HG02678 (cell line): Measurements from ENCODE around the gene ORM1.
"Not testable (repeated sequence)": the region's sequence is repeated elsewhere in the genome, so short reads cannot be mapped to it uniquely, and the experiment has no call there.

Source experiments
- ATAC-seq: cut with Tn5 transposase; IDR thresholded peaks from one replicate; pipeline ENCODE4 v1.9.1; 2021; ENCODE audit warnings: mild to moderate bottlenecking, moderate library complexity; ENCODE audit not compliant: unreplicated experiment

Gene ORM1

DNA sequence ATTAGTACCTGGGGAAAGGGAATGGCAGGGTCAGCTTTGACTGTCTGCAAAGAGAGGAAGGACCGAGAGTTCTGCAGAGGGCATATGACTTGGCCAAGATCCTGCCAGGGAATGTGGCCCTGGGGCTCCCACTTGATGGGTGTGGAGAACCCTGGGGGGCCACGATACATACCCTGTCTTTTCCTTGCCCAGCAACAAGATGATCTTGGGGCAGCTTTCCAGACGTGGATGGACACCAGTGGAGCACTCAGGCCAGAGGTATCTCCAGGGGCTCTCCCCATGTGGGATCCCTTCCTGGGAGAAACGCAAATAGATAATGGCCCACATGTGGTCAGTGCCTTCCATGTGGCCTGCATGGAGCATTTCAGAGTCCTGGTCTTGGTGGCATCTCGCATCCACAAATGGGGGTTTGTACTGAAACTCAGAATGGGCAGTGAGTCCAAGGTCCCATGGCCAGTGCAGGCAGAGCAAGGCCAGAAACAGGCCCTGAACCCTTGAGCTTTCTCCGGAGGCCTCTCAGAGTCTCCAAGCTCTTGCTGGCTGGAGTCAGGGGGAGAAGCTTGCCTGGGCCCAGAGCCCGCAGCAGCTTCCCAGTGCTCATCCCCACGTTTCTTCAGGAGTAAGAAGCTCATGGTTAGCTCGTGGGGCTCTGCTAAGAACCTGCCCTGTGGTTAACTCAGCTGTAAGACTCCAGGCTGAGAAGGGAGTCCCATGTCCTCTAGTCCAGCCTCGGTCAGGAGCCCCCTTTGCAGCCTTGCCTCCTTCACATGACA is 18.3 kb upstream of the ORM1 start:
- no peak for ATAC-seq

DNA sequence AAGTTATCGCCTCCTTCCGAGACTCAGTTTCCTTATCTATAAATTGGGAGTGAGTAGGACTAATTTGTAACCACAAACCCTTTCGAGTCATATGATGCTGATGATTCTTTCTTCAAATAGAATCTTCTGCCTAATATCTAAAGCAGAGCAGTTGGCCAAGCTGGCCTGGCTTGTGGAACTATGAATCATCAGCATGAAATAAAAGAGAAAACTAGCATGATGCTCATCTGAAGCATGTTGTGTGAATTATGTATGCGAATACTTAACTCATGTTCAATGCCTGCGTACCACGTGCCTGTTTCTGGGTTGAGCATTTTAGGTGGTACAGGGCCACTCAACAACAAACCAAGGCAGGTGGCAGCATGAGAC is 15.0 kb upstream of the ORM1 start:
- ATAC-seq, result no peak

DNA sequence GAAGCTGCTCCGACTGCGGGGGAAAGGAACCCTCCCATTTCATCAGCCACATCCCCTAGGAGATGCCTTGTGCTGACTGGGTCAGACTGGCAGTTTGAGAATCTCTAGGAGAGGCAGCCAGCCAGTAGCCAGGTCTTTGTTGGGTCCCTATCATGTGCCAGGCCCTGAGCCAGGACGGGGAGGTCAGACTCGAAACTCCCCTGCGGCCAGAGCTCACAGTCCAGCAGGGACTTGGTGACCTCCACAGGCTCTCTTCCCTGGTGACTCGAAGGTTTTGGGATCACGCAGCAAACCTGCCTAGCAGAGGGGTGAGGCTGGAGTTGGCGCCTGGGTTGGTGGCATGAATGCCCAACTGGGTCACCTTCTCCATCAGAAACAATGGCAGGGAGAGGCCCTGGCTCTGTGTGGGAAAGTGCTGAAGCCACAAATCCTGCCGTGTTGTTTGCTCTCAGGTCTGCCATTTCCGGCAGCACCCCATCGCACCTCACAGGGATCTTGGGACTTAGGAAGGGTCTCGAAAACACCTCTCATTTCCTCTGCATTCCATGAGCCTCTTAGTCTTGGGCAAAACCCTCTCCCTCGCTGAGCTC is 14.4 kb upstream of the ORM1 start:
- ATAC-seq, result no peak

DNA sequence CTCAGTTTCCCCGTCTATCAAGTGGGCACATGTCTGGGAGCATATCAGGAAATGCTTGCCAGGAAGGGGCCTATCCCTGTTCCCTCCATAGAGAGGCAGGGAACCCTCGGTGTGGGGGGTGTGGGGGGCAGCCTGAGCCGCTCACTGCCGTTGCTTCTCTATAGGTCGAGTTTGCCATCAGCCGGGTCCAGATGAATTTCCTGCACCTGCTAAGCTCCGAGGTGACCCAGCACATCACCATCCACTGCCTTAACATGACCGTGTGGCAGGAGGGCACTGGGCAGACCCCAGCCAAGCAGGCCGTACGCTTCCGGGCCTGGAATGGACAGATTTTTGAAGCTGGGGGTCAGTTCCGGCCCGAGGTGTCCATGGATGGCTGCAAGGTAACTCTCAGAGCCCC is 13.8 kb upstream of the ORM1 start:
- ATAC-seq, result no peak

DNA sequence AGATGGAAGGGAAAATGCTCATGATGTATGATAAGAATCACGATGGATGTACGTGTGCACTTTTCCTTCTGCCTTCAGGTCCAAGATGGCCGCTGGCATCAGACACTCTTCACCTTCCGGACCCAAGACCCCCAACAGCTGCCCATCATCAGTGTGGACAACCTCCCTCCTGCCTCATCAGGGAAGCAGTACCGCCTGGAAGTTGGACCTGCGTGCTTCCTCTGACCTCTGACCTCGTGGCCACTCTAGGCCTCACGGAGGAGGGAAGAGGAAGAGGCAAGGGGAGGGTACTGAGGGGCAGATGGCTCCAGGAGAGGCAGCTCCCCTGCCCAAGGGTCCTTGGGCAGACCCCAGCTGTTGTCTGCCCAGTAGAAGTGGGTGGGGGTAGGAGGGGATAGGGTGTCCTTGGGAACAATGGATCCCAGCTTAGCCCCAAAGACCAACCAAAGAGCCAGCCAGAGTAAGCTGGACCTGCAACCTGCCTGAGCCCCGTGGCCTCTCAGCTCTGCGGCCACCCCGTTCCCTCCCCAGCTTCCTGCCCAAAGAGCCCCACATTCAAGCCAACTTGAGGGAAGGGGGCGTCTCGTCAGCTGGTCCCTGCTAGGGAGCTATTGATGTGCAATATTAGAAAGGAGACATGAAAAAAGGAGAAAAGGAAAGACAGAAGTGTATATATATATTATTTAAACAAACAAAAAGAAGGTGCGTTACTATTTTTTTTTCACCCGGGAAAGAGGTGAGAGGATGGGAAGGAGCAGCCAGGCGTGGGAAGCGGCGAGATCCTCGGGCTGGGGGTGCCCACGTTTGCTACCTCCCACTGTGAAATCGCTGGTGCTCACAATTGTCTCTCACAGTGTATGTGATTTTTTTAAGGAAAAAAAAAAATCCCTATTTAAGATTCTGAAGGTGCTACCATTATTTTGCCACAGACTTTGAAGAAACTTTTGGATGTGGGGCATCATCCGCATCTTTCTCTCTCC is 12.1 kb upstream of the ORM1 start:
- no peak for ATAC-seq

DNA sequence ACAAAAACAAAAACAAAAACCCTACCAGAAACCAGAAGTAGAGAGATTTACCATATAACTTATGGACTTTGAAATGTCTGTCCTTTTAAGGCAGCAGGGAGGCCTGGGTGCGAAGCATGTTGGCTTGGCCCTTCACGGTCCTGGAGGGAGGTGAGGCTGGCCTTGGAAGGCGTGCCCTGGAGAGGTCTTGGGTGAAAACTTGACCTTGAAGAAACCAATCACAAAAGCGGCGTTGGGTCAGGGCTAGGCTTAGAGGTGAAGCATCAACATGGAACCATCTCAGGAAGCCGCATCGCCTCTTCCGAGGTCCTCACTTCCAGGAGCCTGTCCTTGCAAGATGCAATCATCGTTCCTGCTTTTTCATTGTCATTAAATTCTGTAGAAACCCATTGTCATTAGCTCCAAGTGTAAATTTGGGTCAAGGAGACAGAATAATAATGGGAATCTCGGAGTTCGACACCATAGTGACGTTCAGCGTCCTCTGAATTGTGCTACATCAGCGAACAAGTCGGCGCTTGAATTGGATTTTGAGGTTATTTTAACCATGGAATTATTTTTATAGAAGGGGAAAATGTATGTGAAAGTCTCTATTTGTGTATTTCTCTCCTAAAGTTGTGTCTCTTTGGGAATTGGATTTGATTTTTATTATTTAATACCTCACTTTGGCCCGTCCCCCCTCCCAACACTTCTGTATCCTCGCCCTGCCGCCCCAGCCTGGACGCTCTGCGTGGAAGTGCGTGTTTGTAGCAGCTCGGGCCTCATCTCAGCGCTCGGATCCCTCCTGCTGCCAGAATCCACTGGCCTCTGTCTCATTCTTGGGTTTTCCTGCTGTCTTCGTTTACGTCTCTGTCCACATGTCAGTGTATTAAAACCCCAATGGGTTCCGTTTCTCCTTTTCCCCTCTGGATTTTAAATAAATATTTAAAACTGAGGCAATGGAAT is 11.1 kb upstream of the ORM1 start:
- no peak for ATAC-seq

DNA sequence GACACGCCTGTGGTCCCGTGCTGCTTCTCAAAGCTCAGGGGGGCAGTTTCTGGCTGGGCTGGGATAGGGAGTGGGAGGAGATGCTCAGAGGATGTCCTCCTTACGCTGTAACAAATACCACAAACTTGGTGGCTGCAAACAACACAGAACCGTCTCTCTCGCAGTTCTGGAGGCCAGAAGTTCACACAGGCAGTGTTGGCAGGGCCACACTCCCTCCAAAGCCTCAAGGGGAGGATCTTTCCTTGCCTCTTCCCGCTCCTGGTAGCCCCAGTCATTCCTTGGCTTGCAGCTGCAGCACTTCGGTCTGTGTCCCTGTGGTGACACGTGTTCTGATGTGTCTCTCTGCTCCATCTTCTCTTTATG is 10.4 kb upstream of the ORM1 start:
- ATAC-seq, result no peak

DNA sequence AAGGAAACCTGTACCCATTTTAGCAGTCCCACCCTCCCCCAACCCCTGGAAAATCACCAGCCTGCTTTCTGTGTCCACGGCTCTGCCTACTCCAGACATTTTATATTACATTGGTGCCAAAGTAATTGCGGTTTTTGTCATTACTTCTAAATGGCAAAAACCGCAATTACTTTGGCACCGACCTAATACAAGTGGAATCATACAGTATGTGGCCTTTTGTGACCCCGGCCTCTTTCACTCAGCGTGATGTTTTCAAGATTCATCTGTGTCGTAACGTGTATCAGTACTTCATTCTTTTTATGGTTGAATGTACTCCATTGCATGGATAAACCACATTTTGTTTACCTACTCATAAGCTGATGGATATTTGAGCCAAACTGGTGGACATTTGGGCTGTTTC is 9.7 kb upstream of the ORM1 start:
- no peak for ATAC-seq

DNA sequence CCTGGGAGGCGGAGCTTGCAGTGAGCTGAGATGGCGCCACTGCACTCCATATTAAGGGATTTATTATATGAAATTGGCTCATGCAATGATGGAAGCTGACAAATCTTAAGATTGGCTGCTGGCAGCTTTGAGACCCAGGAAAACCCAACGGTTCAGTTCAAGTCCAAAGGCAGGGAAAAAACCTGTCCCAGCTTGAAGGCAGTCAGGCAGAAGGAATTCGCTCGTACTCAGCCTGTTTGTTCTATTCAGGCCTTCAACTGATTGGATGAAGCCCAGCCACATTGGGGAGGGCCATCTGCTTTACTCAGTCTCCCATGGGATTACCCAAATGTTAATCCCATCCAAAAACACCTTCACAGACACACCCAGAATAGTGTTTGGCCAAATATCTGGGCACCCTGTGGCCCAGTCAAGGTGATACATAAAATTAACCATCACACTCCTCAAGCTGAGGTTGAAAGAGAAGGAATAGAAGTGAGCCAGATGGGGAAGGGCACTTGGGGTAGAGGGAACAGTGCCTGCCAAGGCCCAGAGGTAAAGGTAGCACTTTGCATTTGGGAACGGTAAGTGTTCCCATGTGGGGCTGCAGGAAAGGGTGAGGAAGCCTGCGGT is 8.5 kb upstream of the ORM1 start:
- no peak for ATAC-seq

DNA sequence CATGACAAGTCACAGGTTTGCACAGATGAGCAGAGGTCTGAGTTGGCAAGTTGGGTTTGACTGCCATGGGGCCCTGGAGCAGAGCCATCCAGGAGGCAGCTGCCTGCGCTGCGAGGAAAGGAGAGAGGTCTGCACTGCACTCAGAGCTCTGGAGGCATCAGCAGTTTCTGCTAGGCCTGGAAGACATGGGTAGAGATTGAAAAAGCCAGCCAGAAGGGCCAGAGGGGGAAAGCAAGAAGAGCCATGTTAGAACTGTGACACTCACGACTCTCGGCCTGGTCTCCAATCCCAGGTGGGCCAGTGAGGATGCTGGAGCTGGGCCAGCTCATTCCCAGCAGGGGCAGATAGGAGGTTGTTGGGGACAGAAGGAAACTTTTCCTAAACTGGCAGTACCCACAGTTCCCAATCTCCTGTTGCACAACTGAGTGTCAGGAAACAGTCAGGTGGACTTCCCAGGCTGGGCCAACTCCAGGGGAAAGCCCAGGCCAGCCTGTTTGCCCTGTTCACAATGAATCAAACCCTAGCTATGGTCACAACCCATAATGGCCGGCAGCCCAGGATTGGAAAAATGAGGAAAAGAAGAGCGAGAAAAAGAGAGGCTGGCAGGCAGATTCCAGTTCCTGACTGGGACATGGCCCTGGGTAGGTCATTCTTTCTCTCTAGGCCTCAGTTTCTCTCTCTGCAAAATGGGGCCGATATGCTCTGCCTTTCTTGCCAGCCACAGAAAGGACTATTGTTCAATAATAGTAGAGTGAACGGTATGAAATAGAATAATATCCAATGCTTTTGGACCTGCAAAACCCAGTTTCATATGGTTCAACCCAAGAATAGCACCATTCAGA is 7.8 kb upstream of the ORM1 start:
- ATAC-seq, result no peak

DNA sequence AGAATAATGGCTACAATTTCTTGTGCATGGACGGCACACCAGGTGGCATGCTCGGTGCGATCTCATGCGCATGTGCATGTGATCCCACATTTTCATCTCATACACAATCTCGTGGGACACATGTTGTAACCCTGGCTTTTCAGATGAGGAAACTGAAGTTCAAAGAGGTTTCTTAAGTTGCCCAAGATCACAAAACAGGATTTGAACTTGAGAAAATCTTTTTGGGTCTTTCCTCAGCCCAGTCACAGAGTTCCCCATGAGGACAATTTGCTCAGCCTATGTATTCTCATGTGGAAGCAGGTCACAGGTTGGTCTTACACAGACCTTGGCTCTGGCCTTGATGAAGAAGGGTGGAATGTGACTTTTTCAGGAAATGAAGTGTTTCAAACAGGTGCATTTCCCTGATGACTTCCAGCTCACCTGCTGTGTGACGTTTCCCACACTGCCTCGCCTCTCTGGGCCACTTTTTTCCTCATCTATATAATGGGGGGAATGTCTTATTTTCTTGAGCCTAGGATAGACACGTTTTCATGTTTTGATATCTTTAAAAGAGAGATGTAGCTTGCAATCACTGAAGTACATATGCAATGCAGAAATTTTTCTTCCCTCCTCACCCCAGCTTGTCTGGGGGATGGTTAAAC is 7.1 kb upstream of the ORM1 start:
- ATAC-seq, result no peak

DNA sequence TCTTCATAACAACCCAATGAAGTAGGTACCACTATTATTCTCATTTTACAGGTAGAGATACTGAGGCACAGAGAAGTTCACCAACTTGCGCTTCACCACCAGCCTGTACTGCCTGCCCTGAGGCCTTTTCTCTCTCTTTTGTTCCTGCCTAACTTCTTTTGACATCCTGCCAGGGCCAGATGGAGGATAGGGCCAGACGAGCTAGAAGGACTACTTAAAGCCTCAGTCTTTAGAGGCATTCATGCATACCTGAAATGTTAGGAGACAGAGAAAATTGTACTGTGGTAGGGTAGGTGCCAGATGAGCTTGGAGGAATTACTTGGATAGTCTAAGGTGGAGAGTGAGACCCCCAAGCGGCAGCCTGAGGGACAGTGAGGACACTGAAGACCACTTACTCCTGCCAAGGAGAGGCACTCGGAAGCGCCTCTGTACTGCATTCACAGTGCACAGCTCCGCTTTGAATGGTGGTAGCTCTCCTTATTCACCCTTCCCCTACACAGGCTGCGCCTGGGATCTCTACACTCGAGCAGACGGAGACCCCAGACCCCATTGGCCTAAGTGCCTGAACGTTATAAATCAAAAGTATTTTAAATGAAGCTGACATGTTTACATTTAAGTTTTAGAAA is 6.2 kb upstream of the ORM1 start:
- no peak for ATAC-seq

DNA sequence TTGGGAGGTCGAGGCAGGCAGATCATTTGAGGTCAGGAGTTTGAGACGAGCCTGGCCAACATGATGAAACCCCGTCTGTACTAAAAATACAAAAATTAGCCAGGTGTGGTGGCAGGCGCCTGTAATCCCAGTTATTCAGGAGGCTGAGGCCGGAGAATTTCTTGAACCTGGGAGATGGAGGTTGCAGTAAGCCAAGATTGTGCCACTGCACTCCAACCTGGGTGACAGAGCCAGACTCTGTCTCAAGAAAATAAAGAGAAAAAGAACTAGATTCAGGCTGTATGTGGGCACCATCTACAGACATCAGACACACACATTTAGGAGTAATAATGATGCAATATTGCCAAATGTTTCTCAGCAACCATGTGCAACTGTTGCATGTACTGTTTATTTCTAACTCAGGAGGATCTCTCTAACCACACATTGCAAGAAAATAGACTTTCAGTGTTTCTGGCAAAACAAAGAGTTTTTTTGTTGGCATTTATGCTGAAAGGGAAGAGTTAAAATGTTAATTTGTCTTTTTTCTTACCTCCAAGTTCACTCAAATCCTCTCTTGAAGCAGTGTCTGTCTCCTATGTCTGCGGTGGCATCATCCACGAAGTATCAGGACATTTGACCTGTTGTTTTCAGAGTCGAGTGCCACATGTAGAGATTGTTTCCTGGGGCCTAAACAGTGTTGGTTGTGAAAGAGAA is 5.1 kb upstream of the ORM1 start:
- no peak for ATAC-seq

DNA sequence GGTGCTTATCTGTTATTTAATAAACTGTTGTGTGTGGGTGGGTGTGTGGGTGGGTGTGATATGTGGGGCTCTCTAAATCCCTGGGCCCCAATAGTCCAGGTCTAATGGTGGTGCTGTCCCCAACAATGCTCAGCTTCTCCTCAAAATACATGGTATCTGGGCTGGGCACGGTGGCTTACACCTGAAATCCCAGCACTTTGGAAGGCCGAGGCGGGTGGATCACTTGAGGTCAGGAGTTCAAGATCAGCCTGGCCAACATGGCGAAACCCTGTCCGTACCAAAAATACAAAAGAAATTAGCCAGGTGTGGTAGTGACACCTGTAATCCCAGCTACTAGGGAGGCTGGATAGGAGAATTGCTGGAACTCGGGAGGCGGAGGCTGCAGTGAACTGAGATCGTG is 4.5 kb upstream of the ORM1 start:
- no peak for ATAC-seq

DNA sequence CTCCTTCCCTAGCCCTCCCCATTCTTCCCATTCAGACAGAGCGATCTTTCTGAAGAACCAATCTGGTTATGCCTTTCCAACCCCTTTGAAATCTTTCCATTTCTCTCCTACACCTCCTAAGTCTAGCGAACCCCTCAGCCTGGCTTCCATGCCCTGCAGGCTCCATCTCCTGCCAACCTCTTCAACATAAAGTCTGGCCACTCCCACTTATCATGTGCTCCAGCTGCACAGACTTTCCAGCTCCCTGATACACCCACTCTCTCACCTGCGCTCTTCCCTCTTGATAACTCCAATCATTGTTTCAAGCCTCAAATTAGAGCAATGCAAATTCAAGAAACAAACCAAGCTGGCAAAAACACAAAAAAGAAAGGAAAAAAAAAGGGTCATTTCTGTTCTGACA is 3.8 kb upstream of the ORM1 start:
- ATAC-seq, result no peak

DNA sequence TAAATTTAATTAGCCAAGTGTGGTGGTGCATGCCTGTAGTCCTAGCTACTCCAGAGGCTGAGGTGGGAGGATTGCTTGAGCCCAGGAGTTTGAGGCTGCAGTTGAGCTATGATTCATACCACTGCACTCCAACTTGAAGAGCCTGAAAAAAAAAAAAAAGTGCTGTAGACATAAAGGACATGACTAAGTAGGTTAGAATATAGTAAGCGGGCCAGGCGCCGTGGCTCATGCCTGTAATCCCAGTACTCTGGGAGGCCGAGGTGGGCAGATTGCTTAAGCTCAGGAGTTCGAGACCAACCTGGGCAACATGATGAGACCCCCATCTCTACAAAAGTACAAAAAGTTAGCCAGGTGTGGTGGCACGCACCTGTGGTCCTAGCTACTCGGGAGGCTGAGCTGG is 2.2 kb upstream of the ORM1 start:
- ATAC-seq, result not testable (repeated sequence)

DNA sequence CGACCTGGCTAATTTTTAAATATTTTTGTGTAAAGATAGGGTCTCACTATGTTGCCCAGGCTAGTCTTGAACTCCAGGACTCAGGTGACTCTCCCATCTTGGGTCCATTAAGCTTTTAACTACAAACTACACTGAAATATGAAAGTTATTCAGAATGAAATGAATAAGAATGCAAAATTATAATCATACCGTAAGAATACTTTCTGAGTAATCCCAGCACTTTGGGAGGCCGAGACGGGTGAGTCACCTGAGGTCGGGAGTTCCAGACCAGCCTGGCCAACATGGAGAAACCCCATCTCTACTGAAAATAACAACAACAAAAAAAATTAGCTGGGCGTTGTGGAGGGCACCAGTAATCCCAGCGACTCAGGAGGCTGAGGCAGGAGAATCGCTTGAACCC is 1.1 kb upstream of the ORM1 start:
- no peak for ATAC-seq
